NCI-H82 (cell line): Measurements from ENCODE around the gene ZFAND3.

ENCODE experiments used
- DNase-seq: peaks from one replicate; lab custom pipeline; 2025; lab: John Stamatoyannopoulos, UW

ZFAND3 gene

GRCh38 chr6:38154731-38155130 is 335.2 kb downstream of the ZFAND3 start:
- DNase-seq = no peak

- no peak for DNase-seq
These were observed 335.6 kb downstream of the ZFAND3 start for GRCh38 chr6:38155144-38155543.

GRCh38 chr6:38155621-38156204 is 336.2 kb downstream of the ZFAND3 start:
- no peak for DNase-seq

GRCh38 chr6:38156818-38157565 is 337.5 kb downstream of the ZFAND3 start:
- no peak for DNase-seq

- DNase-seq = no peak
These were observed 338.4 kb downstream of the ZFAND3 start for GRCh38 chr6:38157905-38158304.

- no peak for DNase-seq
These were observed 339.3 kb downstream of the ZFAND3 start for GRCh38 chr6:38158762-38159350.

- DNase-seq = no peak
These were observed 340.1 kb downstream of the ZFAND3 start for GRCh38 chr6:38159596-38159995.

- no peak for DNase-seq
These were observed 341.3 kb downstream of the ZFAND3 start for GRCh38 chr6:38160831-38161230.

- no peak for DNase-seq
These were observed 341.8 kb downstream of the ZFAND3 start for GRCh38 chr6:38161331-38161730.

GRCh38 chr6:38161754-38162492 is 342.4 kb downstream of the ZFAND3 start:
- DNase-seq = no peak

GRCh38 chr6:38162493-38163185 is 343.1 kb downstream of the ZFAND3 start:
- no peak for DNase-seq

GRCh38 chr6:38163186-38164130 is 343.9 kb downstream of the ZFAND3 start:
- DNase-seq = no peak

- no peak for DNase-seq
These were observed 344.6 kb downstream of the ZFAND3 start for GRCh38 chr6:38164131-38164481.

GRCh38 chr6:38164671-38165108 is 345.2 kb downstream of the ZFAND3 start:
- no peak for DNase-seq

GRCh38 chr6:38166411-38167240 is 347.1 kb downstream of the ZFAND3 start:
- DNase-seq = no peak

- DNase-seq = no peak
These were observed 348.1 kb downstream of the ZFAND3 start for GRCh38 chr6:38167598-38167997.

GRCh38 chr6:38168126-38168525 is 348.6 kb downstream of the ZFAND3 start:
- no peak for DNase-seq

- DNase-seq = no peak
These were observed 349.2 kb downstream of the ZFAND3 start for GRCh38 chr6:38168699-38169098.

GRCh38 chr6:38169221-38169976 is 349.9 kb downstream of the ZFAND3 start:
- DNase-seq = no peak
